Measurements from ENCODE around the gene DEFB131B.
"Not testable (repeated sequence)": the region's sequence is repeated elsewhere in the genome, so short reads cannot be mapped to it uniquely, and the experiment has no call there.

The DEFB131B gene, protein sequence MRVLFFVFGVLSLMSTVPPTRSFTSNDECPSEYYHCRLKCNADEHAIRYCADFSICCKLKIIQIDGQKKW

DNA sequence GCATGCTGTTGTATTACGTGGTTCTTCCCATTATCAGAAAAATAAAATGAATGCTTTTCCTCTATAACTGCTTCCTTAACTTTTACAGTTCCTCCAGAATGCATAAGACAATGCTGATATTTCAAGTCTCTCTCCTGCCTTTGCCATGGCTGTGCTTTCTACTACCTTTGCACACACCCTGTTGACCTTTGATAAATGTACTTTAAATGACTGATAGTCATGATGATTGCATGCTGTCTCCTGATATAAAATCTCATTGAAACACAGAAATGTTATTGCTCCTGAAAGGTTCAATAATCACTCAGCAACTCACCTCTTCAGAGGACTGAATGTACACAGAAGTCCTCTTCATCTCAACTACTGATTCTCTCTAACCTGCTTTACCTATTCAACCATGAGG, at the start of gene DEFB131B:
TSS of gene DEFB131B (plus strand) at position 395 of the 400 bp plus-strand sequence. CDS start at position 395, 0 bp downstream.
- not testable (repeated sequence) for DNase-seq (ENCODE audit: low read depth in 2 of 2)

DNA sequence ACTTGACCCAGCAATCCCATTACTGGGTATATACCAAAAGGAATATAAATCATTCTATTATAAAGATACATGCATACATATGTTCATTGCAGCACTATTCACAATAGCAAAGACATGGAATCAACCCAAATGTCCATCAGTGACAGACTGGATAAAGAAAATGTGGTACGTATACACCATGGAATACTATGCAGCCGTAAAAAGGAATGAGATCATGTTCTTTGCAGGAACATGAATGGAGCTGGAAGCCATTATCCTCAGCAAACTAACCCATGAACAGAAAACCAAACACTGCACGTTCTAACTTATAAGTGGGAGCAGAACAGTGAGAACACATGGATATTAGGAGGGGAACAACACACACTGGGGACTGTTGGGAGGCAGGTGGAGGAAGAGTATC, 49.0 kb upstream of the DEFB131B start:
- DNase-seq (ENCODE audit: low read depth in 2 of 2), result not testable (repeated sequence)

DNA sequence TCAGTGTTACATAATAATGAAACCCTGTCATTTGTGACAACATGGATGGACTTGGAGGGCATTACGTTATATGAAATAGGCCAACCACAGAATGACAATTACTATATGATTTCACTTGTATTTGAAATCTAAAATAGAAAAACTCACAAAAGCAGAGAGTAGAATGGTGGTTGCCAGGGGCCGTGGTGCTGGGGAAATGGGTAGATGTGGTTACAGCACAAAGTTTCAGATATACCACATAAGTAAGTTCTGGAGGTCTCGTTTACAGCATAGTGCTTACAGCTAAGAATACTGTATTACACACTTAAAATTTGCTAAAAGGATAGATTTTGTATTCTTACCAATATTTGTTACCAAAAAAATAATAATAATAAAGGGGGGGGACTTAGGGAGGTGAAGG, 48.6 kb upstream of the DEFB131B start:
- DNase-seq (ENCODE audit: low read depth in 2 of 2), result not testable (repeated sequence)

DNA sequence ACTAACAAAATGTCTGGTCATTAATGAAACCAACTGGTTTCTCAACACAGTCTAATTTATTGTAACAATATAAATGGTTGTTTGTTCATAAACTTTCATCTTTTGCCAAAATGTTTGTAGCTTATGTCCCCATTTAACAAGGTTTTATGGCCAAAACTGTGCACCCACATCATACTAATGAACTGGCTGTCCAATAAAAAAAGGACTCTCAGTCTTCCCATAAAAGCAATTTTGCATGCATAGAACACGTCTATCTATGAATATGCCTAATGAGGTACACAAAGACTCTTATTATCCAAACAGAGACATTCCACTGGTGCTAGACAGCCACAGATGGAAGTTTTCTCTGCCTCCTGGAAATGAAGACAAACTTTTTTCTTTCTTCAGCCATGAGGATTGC, 45.4 kb upstream of the DEFB131B start, which contains the start of gene DEFB108B:
TSS of gene DEFB108B (plus strand) at position 390 of the 400 bp plus-strand sequence. CDS start at position 390, 0 bp downstream.
- DNase-seq (ENCODE audit: low read depth in 2 of 2), result not testable (repeated sequence)

DNA sequence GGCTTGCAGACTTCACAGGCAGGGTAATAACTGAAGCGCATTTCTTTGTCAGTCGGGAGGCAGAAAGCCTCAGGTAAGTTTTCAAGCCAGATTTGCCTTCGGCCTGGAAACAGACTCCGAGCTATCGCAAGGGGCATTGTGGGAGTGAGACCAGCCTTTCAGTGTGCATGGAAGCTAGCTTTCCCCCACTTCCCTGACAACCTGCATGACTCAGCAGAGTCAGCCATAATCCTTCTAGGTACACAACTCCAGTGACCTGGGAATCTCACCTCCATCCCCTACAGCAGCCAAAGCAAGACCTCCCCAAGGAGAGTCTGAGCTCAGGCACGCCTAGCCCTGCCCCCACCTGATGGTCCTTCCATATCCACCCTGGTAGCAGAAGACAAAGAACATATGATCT, 35.5 kb upstream of the DEFB131B start:
- not testable (repeated sequence) for DNase-seq (ENCODE audit: low read depth in 2 of 2)

DNA sequence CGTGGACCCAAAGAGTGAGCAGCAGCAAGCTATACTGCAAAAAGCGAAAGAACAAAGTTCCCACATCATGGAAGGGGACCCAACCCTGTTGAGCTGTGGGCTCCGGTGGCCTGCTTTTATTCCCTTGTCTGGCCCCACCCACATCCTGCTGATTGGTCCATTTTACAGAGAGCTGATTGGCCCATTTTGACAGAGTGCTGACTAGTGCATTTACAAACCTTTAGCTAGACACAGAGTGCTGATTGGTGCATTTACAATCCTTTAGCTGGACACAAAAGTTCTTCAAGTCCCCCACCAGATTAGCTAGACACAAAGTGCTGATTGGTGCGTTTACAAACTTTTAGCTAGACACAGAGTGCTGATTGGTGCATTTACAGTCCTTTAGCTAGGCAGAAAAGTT, 34.9 kb upstream of the DEFB131B start:
- not testable (repeated sequence) for DNase-seq (ENCODE audit: low read depth in 2 of 2)

DNA sequence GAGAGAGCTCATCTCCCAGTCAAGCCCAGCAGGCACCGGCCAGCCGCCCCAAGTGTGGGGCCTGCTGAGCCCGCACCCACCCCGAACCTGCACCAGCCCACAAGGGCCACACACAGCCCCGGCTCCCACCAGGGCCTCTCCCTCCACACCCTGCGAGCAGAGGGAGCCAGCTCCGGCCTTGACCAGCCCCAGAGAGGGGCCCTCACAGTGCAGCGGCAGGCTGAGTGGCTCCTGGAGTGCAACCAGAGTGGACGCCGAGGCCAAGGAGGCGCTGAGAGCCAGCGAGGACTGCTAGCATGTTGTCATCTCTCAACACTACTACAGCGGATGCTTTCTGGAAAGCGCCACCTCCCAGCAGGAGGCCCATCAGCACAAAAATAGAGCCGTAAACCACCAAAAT, 34.4 kb upstream of the DEFB131B start:
- no peak for DNase-seq (ENCODE audit: low read depth in 2 of 2)

DNA sequence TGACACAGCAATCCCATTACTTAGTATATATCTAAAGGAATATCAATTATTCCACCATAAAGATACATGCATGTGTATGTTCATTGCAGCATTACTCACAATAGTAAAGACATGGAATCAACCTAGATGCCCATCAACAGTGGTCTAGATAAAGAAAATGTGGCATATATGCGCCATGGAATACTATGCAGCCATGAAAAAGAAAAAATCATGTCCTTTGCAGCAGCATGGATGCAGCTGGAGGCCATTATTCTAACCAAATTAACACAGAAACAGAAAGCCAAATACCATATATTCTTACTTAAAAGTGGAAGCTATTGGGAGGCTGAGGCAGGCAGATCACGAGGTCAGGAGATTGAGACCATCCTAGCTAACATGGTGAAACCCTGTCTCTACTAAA, 24.4 kb upstream of the DEFB131B start:
- not testable (repeated sequence) for DNase-seq (ENCODE audit: low read depth in 2 of 2)

DNA sequence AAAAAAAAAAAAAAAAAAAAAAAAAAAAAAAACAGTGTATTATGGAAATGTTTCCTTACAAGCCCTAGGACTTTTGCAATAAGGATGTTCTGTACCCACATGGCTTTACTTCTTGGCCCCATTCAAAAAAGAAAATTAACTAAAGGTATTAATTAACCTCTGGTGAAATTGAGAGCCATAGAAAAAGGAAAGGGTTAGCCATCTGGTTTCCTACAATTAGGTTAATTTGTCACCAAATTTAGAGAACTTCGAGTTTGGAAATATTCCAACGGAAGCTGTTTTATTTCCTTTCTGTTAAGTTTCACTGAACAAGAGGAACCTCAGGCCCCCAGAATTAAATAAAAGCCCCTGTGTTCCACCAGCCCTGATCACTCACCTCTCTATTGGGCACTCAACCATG, 22.4 kb upstream of the DEFB131B start:
- DNase-seq (ENCODE audit: low read depth in 2 of 2), result not testable (repeated sequence)

DNA sequence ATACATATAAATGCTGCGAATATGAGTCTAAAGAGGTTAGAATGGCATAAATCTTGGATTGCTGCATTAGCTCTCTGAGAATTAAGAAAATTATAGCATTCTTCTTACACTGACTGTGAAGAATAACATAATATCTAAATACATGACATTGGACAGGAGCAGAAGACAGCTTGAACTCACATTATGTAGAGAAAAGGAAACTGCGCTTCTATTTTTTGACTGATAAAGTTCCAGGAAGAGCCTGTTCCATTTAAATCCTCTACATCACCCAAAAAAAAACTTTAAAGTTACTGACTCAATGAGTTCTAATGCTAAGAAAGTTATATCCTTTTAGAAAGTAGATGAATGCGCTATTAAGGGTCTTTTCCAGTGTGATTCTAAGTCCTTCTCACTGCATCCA, 17.4 kb upstream of the DEFB131B start:
- DNase-seq (ENCODE audit: low read depth in 2 of 2), result not testable (repeated sequence)

DNA sequence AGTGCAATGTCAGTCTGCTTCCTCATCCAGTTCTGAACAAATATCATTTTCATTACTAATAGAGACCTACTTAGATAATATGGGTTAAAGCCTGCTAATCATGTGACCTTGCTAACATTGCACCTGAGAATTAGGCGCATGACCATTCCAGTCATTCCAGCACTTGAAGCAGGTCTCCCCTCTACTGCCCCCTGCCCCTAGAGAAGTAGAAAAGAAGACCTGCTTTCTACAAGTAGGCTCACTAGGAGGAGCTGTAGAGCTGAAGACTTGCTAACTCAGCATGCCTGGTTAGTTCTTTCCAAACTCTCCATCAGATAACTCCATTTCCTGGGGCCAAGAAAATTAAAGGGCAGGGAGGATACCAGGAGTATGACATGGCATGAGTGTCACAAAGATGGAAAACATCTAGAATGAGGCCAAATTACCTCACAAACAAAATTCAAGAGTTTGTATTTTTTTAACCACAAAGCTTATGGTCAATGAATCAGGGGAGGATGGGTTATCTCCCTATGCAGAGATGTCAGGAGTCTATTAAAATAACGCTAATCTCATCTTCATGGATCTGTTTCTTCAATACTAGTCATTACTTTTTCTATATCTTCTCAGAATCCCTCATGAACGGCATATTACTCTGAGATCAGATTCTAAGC, 14.2 kb upstream of the DEFB131B start:
- not testable (repeated sequence) for DNase-seq (ENCODE audit: low read depth in 2 of 2)

DNA sequence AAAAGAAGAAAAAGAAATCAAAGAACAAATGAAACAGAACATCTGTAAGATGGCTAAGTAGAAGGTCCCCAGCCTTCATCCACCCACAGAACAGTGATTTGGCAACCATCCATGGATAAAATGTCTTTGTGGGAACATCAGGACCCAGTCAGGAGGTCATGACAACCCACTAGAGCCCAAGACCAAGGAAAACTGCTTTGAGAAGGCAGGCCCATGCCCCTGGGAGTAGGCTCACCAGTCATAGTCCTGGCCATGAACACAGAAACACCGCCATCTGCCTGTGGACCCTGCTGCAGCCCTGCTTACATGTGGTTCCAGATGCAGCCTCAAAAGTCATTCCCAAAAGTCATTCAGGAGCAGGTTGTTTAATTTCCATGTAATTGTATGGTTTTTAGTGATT, 11.0 kb upstream of the DEFB131B start:
- DNase-seq (ENCODE audit: low read depth in 2 of 2), result not testable (repeated sequence)

DNA sequence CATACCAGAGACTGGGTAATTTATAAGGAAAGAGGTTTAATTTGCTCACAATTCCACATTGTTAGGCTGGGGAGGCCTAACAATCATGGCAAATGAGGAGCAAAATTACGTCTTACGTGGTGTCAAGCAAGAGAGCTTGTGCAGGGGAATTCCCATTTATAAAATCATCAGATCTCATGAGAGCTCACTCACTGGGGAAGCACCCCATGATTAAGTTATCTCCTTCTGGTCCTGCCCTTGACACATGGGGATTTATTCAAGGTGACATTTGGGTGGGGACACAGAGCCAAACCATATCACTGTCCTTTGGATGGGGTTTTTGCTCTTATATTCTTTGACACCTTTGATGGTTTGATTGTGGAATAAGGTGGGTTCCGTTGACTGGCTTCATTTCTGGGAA, 8.3 kb upstream of the DEFB131B start:
- not testable (repeated sequence) for DNase-seq (ENCODE audit: low read depth in 2 of 2)

DNA sequence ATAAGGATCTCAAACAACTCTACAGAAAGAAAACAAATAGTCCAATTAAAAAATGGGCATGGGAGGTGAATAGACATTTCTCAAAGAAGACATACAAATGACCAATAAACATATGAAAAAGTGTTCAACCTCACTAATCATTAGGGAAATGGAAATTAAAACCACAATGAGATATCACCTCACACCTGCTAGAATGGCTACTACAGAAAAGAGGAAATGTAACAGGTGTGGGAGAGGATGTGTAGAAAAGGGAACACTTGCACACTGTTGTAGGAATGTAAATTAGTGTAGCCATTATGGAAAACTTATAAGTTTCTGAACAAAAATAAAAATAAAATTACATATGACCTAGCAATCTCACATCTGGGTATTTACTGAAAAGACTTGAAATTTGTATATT, 7.6 kb upstream of the DEFB131B start:
- DNase-seq (ENCODE audit: low read depth in 2 of 2), result not testable (repeated sequence)

DNA sequence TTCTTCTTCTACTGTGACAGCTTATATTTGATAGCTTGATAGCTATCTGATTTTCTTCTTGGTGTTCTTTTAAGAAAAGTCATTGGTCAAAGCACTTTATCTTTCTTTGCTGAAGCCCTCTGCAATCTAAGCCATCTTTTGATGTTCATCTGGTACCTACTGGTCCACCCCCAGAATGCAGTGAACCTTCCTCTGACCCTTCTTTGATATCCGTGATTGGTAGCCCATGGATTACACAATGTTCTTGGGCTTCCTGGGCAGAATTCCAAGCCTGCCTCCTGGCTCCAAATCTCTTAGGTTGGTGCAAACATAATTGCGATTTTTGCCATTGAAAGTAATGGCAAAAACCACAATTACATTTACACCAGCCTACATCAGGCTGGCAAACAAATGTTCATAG, 2.0 kb upstream of the DEFB131B start:
- DNase-seq (ENCODE audit: low read depth in 2 of 2), result not testable (repeated sequence)

DNA sequence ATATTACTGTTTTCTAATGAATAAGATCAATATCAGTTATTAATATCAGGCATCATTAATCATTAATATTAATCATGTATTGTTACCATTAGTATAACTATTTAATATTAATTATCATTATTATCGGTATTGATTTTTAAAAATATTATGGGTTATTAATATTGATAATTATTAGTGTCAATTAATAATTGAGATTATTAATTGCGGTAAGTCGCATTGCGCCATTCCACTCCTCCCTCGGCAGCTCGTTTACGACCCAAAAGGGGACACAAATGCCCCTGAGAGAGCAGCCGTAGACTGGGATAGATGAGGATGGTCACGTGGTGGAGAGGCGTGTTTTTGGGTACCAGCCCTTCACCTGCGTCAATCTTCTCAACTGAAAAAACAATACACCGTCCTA, 7.6 kb downstream of the DEFB131B start:
- DNase-seq (ENCODE audit: low read depth in 2 of 2), result not testable (repeated sequence)

DNA sequence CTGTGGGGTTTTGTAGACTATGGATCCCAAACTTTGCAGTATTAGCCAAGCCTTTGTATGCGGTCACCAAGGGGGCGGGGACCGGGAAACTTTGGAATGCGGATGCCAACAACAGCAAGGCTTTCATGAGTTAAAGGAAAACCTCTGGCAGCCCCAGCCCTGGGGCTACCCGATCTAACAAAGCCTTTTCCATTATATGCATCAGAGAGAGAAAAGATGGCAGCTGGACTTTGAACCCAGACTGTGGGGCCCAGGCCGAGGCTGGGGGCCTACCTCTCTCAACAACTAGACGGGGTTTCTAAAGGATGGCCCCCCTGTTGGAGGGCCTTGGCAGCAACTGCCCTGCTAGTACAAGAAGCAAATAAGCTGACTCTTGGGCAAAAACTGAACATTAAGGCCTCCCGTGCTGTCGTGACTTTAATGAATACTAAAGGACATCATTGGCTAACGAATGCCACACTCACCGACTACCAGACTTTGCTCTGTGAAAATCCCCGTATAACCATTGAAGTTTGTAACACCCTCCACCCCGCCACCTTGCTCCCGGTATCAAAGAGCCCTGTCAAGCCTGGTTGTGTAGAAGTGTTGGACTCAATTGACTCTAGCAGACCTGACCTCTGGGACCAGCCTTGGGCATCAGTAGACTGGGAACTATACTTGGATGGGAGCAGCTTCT, 10.2 kb downstream of the DEFB131B start:
- DNase-seq (ENCODE audit: low read depth in 2 of 2), result not testable (repeated sequence)

DNA sequence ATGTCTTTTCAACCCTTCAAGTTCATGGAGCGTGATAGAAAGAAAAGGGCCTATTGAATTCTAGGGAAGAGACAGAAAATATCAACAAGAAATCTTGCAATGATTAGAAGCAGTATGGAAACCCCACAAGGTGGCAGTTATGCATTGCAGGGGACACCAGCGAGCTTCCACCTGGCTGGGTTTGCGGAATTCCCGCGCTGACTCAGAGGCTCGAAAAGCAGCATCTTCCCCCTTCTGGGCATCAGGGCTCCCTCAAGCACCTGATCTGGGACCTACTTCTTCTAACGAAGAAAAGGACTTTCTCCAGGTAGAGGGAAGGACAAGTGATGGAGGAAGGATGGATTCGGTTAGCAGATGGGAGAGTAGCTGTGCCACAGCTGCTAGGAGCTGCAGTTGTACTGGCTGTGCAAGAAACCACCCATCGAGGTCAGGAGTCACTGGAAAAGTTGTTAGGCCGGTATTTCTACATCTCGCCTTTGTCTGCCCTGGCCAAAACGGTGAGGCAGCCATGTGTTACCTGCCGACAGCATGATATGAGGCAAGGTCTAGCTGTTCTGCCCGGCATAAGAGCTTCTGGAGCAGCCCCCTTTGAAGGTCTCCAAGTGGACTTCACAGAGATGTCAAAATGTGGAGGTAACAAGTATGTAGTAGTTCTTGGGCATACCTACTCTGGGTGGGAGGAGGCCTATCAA, 11.1 kb downstream of the DEFB131B start:
- not testable (repeated sequence) for DNase-seq (ENCODE audit: low read depth in 2 of 2)

DNA sequence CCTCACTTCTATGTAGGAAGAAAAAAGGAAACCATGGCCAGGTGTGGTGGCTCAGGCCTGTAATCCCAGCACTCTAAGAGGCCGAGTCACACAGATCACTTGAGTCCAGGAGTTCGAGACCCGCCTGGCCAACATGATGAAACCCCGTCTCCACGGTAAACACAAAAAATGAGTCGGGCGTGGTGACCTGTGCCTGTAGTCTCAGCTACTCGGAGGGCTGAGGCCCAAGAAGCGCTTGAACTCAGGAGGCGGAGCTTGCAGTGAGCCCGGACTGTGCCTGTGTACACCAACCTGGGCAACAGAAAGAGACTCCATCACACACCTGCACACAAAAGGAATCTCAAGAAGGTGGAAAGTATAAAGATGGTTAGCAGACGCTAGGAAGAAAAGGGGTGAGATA, 17.7 kb downstream of the DEFB131B start:
- no peak for DNase-seq (ENCODE audit: low read depth in 2 of 2)

DNA sequence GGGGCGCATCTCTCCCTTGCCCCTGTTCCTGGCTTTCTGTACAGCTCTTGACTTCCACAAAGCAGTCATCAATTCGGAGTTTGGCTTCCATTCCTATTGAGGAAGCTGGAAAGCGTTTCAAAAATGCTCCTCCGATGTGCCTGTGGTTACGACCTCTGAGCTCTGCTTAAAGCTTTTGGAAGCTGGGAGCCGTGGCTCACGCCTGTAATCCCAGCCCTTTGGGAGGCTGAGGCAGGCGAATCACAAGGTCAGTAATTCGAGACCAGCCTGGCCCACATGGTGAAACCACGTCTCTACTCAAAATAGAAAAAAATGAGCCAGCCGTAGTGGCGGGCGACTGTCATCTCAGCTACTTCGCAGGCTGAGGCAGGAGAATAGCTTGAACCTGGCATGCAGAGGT, 22.9 kb downstream of the DEFB131B start:
- not testable (repeated sequence) for DNase-seq (ENCODE audit: low read depth in 2 of 2)

DNA sequence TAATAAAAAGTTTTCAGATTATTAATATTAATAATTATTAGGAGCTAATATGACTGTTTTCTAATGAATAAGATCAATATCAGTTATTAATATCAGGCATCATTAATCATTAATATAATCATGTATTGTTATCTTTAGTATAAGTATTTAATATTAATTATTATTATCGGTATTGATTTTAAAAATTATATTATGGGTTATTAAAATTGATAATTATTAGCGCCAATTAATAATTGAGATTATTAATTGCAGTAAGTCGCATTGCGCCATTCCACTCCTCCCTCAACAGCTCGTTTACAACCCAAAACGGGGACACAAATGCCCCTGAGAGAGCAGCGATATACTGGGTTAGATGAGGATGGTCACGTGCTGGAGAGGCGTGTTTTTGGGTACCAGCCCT, 30.0 kb downstream of the DEFB131B start:
- no peak for DNase-seq (ENCODE audit: low read depth in 2 of 2)

DNA sequence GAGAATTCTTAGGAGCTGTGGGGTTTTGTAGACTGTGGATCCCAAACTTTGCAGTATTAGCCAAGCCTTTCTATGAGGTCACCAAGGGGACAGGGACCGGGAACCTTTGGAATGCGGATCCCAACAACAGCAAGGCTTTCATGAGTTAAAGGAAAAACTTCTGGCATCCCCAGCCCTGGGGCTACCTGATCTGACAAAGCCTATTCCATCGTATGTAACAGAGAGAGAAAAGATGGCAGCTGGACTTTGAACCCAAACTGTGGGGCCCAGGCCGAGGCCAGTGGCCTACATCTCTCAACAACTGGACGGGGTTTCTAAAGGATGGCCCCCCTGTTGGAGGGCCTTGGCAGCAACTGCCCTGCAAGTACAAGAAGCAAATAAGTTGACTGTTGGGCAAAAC, 32.5 kb downstream of the DEFB131B start:
- DNase-seq (ENCODE audit: low read depth in 2 of 2), result not testable (repeated sequence)

All from stimulated activated CD8-positive, alpha-beta memory T cell treated with anti-CD3 and anti-CD28 coated beads, Interleukin-15, amount 100 ng/mL, for 4 hours (primary cell).